Naive thymus-derived CD4-positive, alpha-beta T cell (primary cell): ENCODE data around the gene PTPRG. TPM values are rescaled to one million over a fixed set of nuclear protein-coding genes. Genes with fewer than 3 reads are reported as not detected.
"Not testable (repeated sequence)": the region's sequence is repeated elsewhere in the genome, so short reads cannot be mapped to it uniquely, and the experiment has no call there.

Experiments used
- ATAC-seq: fragments of 150-1000 bp; cut with Tn5 transposase; 2 replicates; pipeline ENCODE4 v1.10.0; 2021; ENCODE audit warnings: mild to moderate bottlenecking, moderate library complexity
- CTCF ChIA-PET: fragments of 350-600 bp; sonication (Branson Sonifier 250); formaldehyde crosslinking; loops from one replicate; lab custom pipeline; 2021; ENCODE audit warnings: antibody characterized with exemption; lab: Charles Lee
- POLR2A ChIA-PET: fragments of 350-600 bp; sonication (Branson Sonifier 250); formaldehyde crosslinking; loops from one replicate; lab custom pipeline; 2021; ENCODE audit warnings: antibody characterized with exemption, inconsistent platforms; lab: Charles Lee
- DNase-seq, 9 donors: peaks; one replicate each; pipeline versions ENCODE4 v3.0.0 to v3.0.0-alpha.2; 2020 to 2022; ENCODE audit warnings: mixed read lengths in 1 of 9
- H3K27ac ChIP-seq: one replicate; pipeline ENCODE4 v1.7.0; 2013; ENCODE audit warnings: mild to moderate bottlenecking, low read depth, low read length, moderate library complexity
- H3K27me3 ChIP-seq, 2 donors: one replicate each; pipeline ENCODE4 v1.7.0; 2013; ENCODE audit warnings: low read length in 2 of 2, mild to moderate bottlenecking in 2 of 2, moderate library complexity in 2 of 2; ENCODE audit not compliant: control insufficient read depth in 2 of 2, insufficient read depth in 2 of 2
- H3K36me3 ChIP-seq, 3 experiments: 1 replicate in 2 of 3; 2 replicates in 1 of 3; pipeline ENCODE4 v1.7.0; 2013; ENCODE audit warnings: low read length in 3 of 3, mild to moderate bottlenecking in 3 of 3, moderate library complexity in 1 of 3; ENCODE audit not compliant: insufficient read depth in 3 of 3, control insufficient read depth in 2 of 3
- H3K4me1 ChIP-seq, 2 donors: one replicate each; pipeline ENCODE4 v1.7.0; 2013; ENCODE audit warnings: low read length in 2 of 2, mild to moderate bottlenecking in 2 of 2, moderate library complexity in 1 of 2; ENCODE audit not compliant: control insufficient read depth in 2 of 2, insufficient read depth in 2 of 2
- H3K4me3 ChIP-seq: 2 replicates; pipeline ENCODE4 v1.7.0; 2013; ENCODE audit warnings: mild to moderate bottlenecking, low read length
- H3K9me3 ChIP-seq, 3 experiments: 1 replicate in 2 of 3; 2 replicates in 1 of 3; pipeline ENCODE4 v1.7.0; 2013; ENCODE audit warnings: low read length in 3 of 3; ENCODE audit not compliant: control insufficient read depth in 2 of 3
- H3K27ac Mint-ChIP-seq, 9 donors: one replicate each; pipeline ENCODE4 v1.8.0; 2020 to 2022; ENCODE audit warnings: mixed read lengths in 9 of 9, mild to moderate bottlenecking in 8 of 9, moderate library complexity in 5 of 9, inconsistent platforms in 2 of 9
- H3K27me3 Mint-ChIP-seq, 5 donors: one replicate each; pipeline ENCODE4 v1.8.0; 2021 to 2022; ENCODE audit warnings: mixed read lengths in 5 of 5, mild to moderate bottlenecking in 1 of 5
- H3K36me3 Mint-ChIP-seq, 5 donors: one replicate each; pipeline ENCODE4 v1.8.0; 2020 to 2022; ENCODE audit warnings: mixed read lengths in 5 of 5, mild to moderate bottlenecking in 3 of 5, inconsistent platforms in 1 of 5
- H3K4me1 Mint-ChIP-seq, 7 donors: one replicate each; pipeline ENCODE4 v1.8.0; 2020 to 2022; ENCODE audit warnings: mixed read lengths in 7 of 7, mild to moderate bottlenecking in 3 of 7, inconsistent platforms in 1 of 7
- H3K4me3 Mint-ChIP-seq, 10 donors: one replicate each; pipeline ENCODE4 v1.8.0; 2020 to 2022; ENCODE audit warnings: mild to moderate bottlenecking in 10 of 10, mixed read lengths in 10 of 10, moderate library complexity in 6 of 10, inconsistent platforms in 2 of 10
- H3K9me3 Mint-ChIP-seq, 11 donors: one replicate each; pipeline ENCODE4 v1.8.0; 2020 to 2022; ENCODE audit warnings: mixed read lengths in 11 of 11, mild to moderate bottlenecking in 4 of 11, inconsistent platforms in 1 of 11, moderate library complexity in 1 of 11
- intact Hi-C, 2 donors: fragments of 100-400 bp; cut with micrococcal nuclease; formaldehyde crosslinking; loops; one replicate each; pipeline ENCODE4 v1.15.1; 2023
- polyA plus RNA-seq, 2 donors: library from polyadenylated mRNA; unstranded; fragments of 300-500 nt; fragmentation: Illumina TruSeq; gene quantifications; one replicate each; pipeline ENCODE4 v1.2.3, GENCODE V29; 2021
- total RNA-seq, 6 experiments: library from RNA in 5 of 6; stranded (reverse) in 5 of 6; gene quantifications; 1 replicate in 5 of 6; 2 replicates in 1 of 6; pipeline ENCODE4 v1.2.3 and lab custom pipeline; 2021 to 2026

Gene PTPRG
- total and polyA plus RNA-seq, 7 experiments from 2014 or later = 0.17 to 1.7 TPM; not detected in 5

DNA sequence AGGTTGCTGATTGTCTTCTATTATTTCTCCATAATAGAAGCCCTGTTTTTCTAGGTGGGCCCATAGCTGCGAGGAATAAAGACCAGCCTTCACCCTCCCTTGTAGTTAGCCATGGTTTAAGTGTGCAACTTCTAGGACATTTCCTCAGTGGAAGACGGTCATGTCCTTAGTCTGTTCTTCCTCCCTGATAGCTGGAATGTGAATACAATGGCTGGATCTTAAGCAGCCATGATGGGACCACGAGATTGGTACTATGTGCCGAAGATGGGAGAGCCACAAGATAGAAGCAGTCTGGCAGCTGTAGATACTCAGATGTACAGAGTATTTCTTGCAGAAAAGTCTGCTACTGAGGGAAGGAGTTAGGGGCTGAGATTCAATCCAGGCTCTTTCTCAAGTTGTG lies 152.9 kb downstream of the PTPRG start:
- no peak overlapping the region for H3K27ac ChIP-seq
- DNase-seq (no peak), ATAC-seq (no peak)
- H3K27me3 ChIP-seq = no peaks in the 10 kb centered on the region
- no peaks in the 10 kb centered on the region for H3K9me3 ChIP-seq
- Mint-ChIP-seq H3K27me3 (peaks cover 0 to 11% (median 0%) of the 10 kb centered on the region in 5 donors), H3K4me1 (no peaks in the 10 kb centered on the region), H3K9me3 (peaks cover 0 to 9% (median 3%) of the 10 kb centered on the region in 11 donors), H3K36me3 (no peaks in the 10 kb centered on the region), H3K4me3 (no peak overlapping the region), H3K27ac (peak overlapping the region in 1 of 9 donors; percentile 33)
- ChIA-PET POLR2A (no interaction called here), CTCF (no interaction called here)
- H3K4me1 ChIP-seq = no peaks in the 10 kb centered on the region
- H3K36me3 ChIP-seq = no peaks in the 10 kb centered on the region
- intact Hi-C loops = no loop called here
- no peak overlapping the region for H3K4me3 ChIP-seq

DNA sequence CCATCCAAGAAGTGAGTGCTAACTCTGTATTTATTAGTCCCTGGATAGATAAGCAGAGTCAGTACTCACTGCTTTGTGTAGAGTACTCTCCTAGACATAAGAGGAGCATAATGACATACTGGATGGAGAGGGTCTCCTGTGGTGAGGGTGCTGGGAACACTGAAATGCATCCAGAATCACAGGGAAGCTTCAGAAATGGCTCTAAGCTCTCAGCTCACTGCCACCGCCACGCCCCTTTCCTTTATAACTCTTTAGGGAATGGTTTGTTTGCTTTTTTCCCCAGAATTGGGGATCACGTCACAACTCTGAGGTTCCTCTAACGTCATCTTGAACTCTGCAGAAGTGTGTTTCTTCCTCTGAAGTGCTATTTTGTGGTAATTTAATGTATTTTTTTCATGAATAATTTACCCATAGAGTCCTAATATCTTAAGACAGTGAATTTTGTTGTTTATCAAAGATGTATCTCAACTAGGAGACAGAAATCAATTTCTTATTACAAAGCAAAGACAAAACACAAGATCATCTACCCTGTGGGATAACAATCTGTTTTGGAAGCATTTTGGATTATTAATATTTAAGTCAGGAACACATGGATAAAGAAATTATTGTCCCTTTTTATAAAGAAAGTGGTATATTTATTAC lies 154.6 kb downstream of the PTPRG start:
- Mint-ChIP-seq H3K4me3 (no peak overlapping the region), H3K27me3 (peaks cover 0 to 14% (median 0%) of the 10 kb centered on the region in 5 donors), H3K9me3 (peaks cover 0 to 9% (median 3%) of the 10 kb centered on the region in 11 donors), H3K36me3 (no peaks in the 10 kb centered on the region), H3K4me1 (no peaks in the 10 kb centered on the region), H3K27ac (no peak overlapping the region)
- H3K4me3 ChIP-seq = no peak overlapping the region
- no peaks in the 10 kb centered on the region for H3K9me3 ChIP-seq
- DNase-seq (no peak), ATAC-seq (no peak)
- CTCF ChIA-PET = no interaction called here
- H3K27me3 ChIP-seq = no peaks in the 10 kb centered on the region
- no peak overlapping the region for H3K27ac ChIP-seq
- no peaks in the 10 kb centered on the region for H3K4me1 ChIP-seq
- intact Hi-C loops = no loop called here
- POLR2A ChIA-PET = no interaction called here
- no peaks in the 10 kb centered on the region for H3K36me3 ChIP-seq

DNA sequence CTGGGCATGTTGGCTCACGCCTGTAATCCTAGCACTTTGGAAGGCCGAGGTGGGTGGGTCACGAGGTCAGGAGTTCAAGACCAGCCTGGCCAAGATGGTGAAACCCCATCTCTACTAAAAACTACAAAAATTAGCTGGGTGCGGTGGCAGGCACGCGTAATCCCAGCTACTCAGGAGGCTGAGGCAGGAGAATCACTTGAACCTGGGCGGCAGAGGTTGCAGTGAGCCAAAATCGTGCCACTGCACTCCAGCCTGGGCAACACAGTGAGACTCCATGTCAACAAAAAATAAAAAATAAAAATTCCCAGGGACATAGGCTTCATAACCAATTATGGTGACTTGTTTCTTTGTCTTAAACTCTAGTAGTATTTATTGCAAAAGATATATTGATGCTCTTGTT lies 155.3 kb downstream of the PTPRG start:
- H3K4me1 Mint-ChIP-seq = not testable (repeated sequence)

DNA sequence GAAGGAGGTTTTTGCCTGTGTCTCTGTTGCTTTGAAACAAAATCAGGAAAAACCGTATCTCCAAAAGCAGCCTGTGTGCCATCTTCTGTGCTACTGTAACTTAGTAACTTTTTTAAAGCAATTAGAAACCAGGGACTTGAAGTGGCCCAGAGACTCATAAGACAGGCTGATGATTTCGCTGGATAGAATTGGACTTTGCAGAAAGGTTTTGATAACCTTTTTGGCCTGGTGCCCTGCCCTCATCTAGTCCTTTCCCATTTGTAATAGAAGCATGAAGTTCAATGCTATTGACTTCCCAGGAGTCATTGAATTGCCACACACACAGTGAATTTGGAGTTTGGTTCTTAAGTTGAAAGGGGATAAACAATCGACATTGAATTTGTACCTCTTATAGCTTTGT lies 157.2 kb downstream of the PTPRG start:
- POLR2A ChIA-PET = no interaction called here
- Histone ChIP-seq H3K27me3 (no peaks in the 10 kb centered on the region), H3K9me3 (no peaks in the 10 kb centered on the region), H3K36me3 (no peaks in the 10 kb centered on the region), H3K27ac (no peak overlapping the region), H3K4me1 (no peaks in the 10 kb centered on the region), H3K4me3 (no peak overlapping the region)
- DNase-seq = no peak
- no peak for ATAC-seq
- Mint-ChIP-seq H3K9me3 (peaks cover 0 to 6% (median 0%) of the 10 kb centered on the region in 11 donors), H3K4me1 (no peaks in the 10 kb centered on the region), H3K27me3 (peaks cover 0 to 15% (median 0%) of the 10 kb centered on the region in 5 donors), H3K27ac (no peak overlapping the region), H3K4me3 (no peak overlapping the region), H3K36me3 (no peaks in the 10 kb centered on the region)
- CTCF ChIA-PET = no interaction called here
- intact Hi-C loops = no loop called here

More for the DNA sequence above, 155.3 kb downstream of the PTPRG start:
- intact Hi-C loops, H3K9me3 ChIP-seq, ATAC-seq, H3K36me3 ChIP-seq, H3K9me3 Mint-ChIP-seq, CTCF ChIA-PET, POLR2A ChIA-PET, H3K36me3 Mint-ChIP-seq, H3K27ac Mint-ChIP-seq, H3K27ac ChIP-seq, H3K4me3 Mint-ChIP-seq, H3K27me3 ChIP-seq, H3K4me1 ChIP-seq, H3K4me3 ChIP-seq, DNase-seq: not testable (repeated sequence)
- H3K27me3 Mint-ChIP-seq = peaks cover 0 to 15% (median 0%) of the 10 kb centered on the region in 5 donors

DNA sequence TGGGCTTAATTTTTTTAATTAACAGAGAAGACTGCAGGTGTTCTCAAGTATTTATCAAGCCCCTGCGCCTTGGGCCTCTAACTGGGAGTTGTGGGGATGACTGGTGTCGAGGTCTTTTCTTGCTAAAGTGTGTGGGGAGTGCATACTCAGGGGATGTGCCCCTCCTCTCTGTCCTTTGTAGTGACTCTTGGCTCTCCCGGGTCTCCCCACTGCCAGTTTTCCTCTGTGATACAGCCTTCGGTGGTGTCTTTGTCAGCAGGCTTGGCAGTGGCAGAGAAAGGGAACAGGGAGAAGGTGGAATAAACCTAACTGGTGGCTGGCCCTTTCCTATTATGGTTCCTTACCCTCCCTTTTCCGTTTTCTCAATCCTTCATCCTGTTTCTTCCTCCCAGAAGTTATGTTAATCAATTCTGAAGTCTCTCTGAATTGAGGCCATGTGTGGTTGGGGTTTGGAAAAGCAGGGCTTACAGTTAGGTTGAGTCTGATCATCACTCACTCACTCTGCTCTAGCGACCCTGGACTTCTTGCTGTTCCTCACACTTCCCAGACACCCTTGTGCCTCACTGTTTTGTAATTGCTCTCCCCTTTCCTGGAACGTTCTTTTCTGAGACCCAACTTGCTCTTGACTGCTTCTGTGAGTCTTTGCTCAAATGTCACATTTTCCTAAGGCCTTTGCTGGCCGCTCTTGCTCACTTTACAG lies 158.1 kb downstream of the PTPRG start:
- POLR2A ChIA-PET = no interaction called here
- no peak for DNase-seq
- no peaks in the 10 kb centered on the region for H3K36me3 Mint-ChIP-seq
- intact Hi-C loops = no loop called here
- H3K27ac Mint-ChIP-seq = no peak overlapping the region
- no peak overlapping the region for H3K4me3 ChIP-seq
- no peaks in the 10 kb centered on the region for H3K4me1 Mint-ChIP-seq
- CTCF ChIA-PET = no interaction called here
- H3K27me3 ChIP-seq = no peaks in the 10 kb centered on the region
- ATAC-seq = no peak
- no peak overlapping the region for H3K4me3 Mint-ChIP-seq
- H3K9me3 ChIP-seq = no peaks in the 10 kb centered on the region
- peaks cover 0 to 15% (median 0%) of the 10 kb centered on the region in 5 donors for H3K27me3 Mint-ChIP-seq
- no peak overlapping the region for H3K27ac ChIP-seq
- no peaks in the 10 kb centered on the region for H3K4me1 ChIP-seq
- peaks cover 0 to 6% (median 0%) of the 10 kb centered on the region in 11 donors for H3K9me3 Mint-ChIP-seq
- H3K36me3 ChIP-seq = no peaks in the 10 kb centered on the region

DNA sequence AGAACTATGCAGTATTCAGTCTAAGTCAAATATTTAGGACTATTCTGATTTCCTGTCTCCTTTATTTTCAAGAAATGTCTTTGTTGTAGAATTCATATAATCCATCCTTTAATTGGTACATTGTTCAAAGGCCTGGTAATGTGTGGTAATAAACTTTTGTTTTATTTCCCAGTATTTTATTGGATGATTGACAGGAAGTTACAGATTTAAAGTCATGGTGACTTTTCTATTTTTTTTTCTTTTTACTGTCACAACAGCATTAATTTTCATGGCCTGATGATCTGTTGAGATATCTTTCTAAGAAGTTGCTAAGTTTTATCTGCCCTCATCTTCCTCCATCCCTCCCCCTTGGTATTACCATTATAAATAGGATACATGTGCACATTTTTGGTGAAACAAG lies 161.7 kb downstream of the PTPRG start:
- ChIA-PET POLR2A (no interaction called here), CTCF (no interaction called here)
- H3K9me3 ChIP-seq = no peaks in the 10 kb centered on the region
- no peak for ATAC-seq
- H3K4me1 ChIP-seq = no peaks in the 10 kb centered on the region
- Mint-ChIP-seq H3K27me3 (peaks cover 0 to 14% (median 4%) of the 10 kb centered on the region in 5 donors), H3K4me3 (no peak overlapping the region), H3K4me1 (no peaks in the 10 kb centered on the region), H3K9me3 (peaks cover 0 to 9% (median 0%) of the 10 kb centered on the region in 11 donors), H3K27ac (no peak overlapping the region), H3K36me3 (no peaks in the 10 kb centered on the region)
- intact Hi-C loops = no loop called here
- no peaks in the 10 kb centered on the region for H3K27me3 ChIP-seq
- no peak overlapping the region for H3K4me3 ChIP-seq
- no peak for DNase-seq
- no peaks in the 10 kb centered on the region for H3K36me3 ChIP-seq
- H3K27ac ChIP-seq = no peak overlapping the region

DNA sequence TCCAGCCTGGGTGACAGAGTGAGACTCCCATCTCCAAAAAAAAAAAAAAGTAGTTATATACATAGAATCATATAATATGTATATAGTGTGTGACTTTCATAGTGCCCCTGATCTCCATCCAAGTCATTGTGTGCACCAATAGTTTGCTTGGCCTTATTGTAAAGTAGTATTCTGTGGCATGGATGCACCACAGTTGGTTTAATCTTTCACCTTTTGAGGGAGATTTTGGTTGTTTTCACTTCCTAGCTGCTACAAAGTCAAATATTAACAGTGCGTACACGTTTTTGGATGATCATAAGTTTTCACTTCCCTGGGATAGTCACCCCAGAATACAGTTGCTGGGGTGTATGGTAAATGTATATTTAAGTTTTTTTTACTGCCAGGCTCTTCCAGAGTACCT lies 162.8 kb downstream of the PTPRG start:
- ATAC-seq = no peak
- Mint-ChIP-seq H3K4me1 (no peaks in the 10 kb centered on the region), H3K27me3 (peaks cover 0 to 14% (median 4%) of the 10 kb centered on the region in 5 donors), H3K27ac (no peak overlapping the region), H3K36me3 (no peaks in the 10 kb centered on the region), H3K9me3 (peaks cover 0 to 9% (median 0%) of the 10 kb centered on the region in 11 donors), H3K4me3 (no peak overlapping the region)
- intact Hi-C loops = no loop called here
- Histone ChIP-seq H3K9me3 (no peaks in the 10 kb centered on the region), H3K27ac (no peak overlapping the region), H3K4me3 (no peak overlapping the region), H3K27me3 (no peaks in the 10 kb centered on the region), H3K36me3 (no peaks in the 10 kb centered on the region), H3K4me1 (no peaks in the 10 kb centered on the region)
- CTCF ChIA-PET = no interaction called here
- no peak for DNase-seq
- POLR2A ChIA-PET = no interaction called here
